GM12874 (cell line): ENCODE data around the gene OR2V2.

Experiments
- TF ChIP-seq, protein P1 (sequence below): IDR thresholded peaks from 2 replicates; pipeline ENCODE4 v1.5.1; 2011; ENCODE audit warnings: low read depth, mild to moderate bottlenecking, control low read depth, low read length, moderate library complexity; ENCODE audit not compliant: insufficient read depth

The OR2V2 gene

DNA sequence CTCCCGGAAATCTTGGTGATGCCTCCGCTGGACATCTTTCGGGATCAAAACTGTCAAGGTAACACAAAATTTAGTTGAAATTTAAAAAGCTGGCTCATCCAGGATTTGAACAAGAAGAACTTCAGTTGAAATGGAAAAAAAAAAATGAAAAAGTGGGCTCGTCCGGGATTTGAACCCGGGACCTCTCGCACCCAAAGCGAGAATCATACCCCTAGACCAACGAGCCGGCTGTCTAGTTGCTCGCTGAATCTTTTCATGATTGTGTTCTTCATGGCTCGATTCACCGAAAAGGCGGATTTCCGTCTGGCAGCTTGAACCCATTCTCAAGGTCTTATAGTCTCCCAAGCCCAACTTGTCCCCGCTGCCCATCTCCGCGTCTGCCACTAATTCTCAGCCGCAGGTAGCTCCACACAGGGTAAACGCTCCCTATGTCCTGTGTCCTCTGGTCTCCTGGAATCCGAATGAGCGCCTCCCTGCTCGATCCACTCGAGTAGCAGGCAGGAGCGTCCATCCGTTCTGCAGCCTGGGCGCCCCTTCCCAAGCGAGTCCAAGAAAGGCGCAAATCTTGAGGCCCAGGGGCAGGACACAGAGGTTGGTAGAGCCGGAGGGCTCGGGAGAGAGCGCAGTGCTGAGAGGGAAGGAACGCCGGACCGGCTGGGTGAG lies 41.4 kb downstream of the OR2V2 start:
- TF ChIP-seq, protein P1, sequence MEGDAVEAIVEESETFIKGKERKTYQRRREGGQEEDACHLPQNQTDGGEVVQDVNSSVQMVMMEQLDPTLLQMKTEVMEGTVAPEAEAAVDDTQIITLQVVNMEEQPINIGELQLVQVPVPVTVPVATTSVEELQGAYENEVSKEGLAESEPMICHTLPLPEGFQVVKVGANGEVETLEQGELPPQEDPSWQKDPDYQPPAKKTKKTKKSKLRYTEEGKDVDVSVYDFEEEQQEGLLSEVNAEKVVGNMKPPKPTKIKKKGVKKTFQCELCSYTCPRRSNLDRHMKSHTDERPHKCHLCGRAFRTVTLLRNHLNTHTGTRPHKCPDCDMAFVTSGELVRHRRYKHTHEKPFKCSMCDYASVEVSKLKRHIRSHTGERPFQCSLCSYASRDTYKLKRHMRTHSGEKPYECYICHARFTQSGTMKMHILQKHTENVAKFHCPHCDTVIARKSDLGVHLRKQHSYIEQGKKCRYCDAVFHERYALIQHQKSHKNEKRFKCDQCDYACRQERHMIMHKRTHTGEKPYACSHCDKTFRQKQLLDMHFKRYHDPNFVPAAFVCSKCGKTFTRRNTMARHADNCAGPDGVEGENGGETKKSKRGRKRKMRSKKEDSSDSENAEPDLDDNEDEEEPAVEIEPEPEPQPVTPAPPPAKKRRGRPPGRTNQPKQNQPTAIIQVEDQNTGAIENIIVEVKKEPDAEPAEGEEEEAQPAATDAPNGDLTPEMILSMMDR = no peak

DNA sequence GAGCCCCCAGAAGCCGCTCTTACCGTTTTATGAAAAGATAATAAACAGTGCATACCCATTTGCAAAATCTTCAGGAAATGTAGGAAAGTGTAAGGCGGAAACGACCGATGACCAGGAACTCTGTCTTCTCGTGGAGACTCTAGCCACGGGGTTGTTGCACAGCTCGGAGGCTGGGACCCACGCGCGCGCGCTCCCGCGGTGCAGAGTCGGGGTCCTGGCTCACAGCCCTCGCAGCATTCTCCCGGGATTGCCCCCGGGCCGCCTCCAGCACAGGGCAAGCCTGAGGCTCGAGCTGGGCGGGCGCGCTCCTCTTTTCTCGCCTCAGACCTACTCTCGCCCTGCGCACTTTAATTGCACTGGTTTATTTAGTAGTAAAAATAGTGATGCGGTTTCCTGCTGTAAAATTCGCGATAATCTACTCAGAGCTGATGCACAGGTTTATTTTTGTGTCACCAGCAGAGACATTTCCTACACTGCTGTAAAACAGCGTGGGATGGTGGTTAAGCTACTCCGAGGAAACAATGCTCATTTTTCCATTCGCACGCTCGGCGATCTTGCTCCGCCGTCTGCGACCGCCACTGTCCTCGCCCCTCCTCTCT lies 42.1 kb downstream of the OR2V2 start:
- TF ChIP-seq, protein P1 = no peak

- TF ChIP-seq, protein P1 = no peak
Observed at GRCh38 chr5:181189962-181190710, 42.8 kb downstream of the OR2V2 start.

GRCh38 chr5:181190711-181191525 lies 43.5 kb downstream of the OR2V2 start:
- TF ChIP-seq, protein P1 = peak; percentile 47; the same call in 1 of the 2 replicates

DNA sequence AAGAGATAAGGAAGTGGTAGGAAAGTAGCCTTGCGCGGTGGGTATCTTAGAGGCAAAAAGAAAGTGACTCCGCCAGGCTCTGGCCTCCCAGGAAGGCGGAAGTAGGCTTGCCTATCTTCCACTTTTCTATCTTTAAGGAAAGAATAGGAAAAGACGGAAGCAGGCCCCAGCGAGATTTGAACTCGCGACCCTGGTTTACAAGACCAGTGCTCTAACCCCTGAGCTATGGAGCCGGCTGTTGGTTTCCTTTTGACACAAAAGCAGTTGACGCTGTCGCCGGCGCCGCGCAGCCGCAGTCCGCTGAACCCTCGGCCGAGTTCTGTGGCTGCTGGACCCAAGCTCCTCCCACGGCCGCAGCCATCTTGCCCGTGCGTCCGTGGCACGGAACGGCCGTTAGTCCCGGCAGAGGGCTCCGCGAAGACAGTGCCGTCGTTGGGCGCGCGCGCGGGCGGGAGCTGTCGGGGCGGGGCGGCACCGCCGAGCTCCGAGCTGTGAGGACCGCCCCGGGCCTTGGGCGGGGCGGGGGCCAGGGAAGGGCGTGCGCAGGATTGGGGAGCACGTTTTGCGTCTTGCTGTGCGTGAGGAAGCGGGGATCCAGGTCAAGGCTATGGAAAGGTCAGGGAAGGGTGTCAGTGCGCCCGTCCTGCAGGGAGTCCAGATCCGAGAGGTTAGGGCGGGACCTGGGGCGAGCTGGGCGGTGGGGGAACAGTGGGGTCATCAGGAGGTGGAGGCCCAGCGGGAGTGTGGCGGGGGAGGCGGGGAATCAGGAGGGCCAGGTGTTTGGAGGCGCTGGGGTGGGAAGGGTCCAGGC lies 44.3 kb downstream of the OR2V2 start:
- TF ChIP-seq, protein P1 = no peak

- TF ChIP-seq, protein P1 = no peak
Observed at GRCh38 chr5:181192337-181193046, 45.1 kb downstream of the OR2V2 start.
